HepG2 (cell line): ENCODE data around the gene INF2. TPM values are rescaled to one million over a fixed set of nuclear protein-coding genes. Genes with fewer than 3 reads are reported as not detected.

Source experiments
- BCL6 ChIP-seq: IDR thresholded peaks from 2 replicates; pipeline ENCODE4 v1.6.1; 2016; ENCODE audit warnings: missing genetic modification reagents, missing compliant biosample characterization
- GATAD2A ChIP-seq: IDR thresholded peaks from 2 replicates; pipeline ENCODE4 v1.6.1; 2016
- KMT2B ChIP-seq: IDR thresholded peaks from 2 replicates; pipeline ENCODE4 v1.6.1; 2016; ENCODE audit warnings: missing genetic modification reagents, missing compliant biosample characterization
- LBX2 ChIP-seq: sonication (generic); formaldehyde crosslinking; IDR thresholded peaks from 2 replicates; pipeline ENCODE4 v1.5.0; 2020; ENCODE audit warnings: missing genetic modification reagents, mild to moderate bottlenecking, borderline replicate concordance
- MATR3 ChIP-seq: sonication (generic); formaldehyde crosslinking; IDR thresholded peaks from 2 replicates; pipeline ENCODE4 v1.4.0; 2020; ENCODE audit warnings: missing genetic modification reagents
- PRDM10 ChIP-seq: sonication (generic); formaldehyde crosslinking; IDR thresholded peaks from 2 replicates; pipeline ENCODE4 v1.4.0; 2020; ENCODE audit warnings: low read depth, missing genetic modification reagents
- RCOR2 ChIP-seq: IDR thresholded peaks from 2 replicates; pipeline ENCODE4 v1.6.1; 2016; ENCODE audit warnings: missing biosample characterization, missing genetic modification reagents
- SP2 ChIP-seq: sonication (generic); formaldehyde crosslinking; IDR thresholded peaks from 2 replicates; pipeline ENCODE4 v1.5.1; 2020; ENCODE audit warnings: mild to moderate bottlenecking, missing genetic modification reagents
- SUZ12 ChIP-seq: fragments of 150-350 bp; IDR thresholded peaks from 2 replicates; pipeline ENCODE4 v1.6.1; 2014; ENCODE audit warnings: low read depth, low read length
- ZBTB3 ChIP-seq: sonication (generic); formaldehyde crosslinking; IDR thresholded peaks from 2 replicates; pipeline ENCODE4 v1.4.0; 2020; ENCODE audit warnings: low read depth, mild to moderate bottlenecking, moderate library complexity, missing genetic modification reagents, borderline replicate concordance
- ZNF224 ChIP-seq: sonication (generic); formaldehyde crosslinking; IDR thresholded peaks from 2 replicates; pipeline ENCODE4 v1.5.0; 2020; ENCODE audit warnings: mild to moderate bottlenecking, missing genetic modification reagents
- ZNF264 ChIP-seq: sonication (generic); formaldehyde crosslinking; IDR thresholded peaks from 2 replicates; pipeline ENCODE4 v1.4.0; 2020; ENCODE audit warnings: missing genetic modification reagents
- ZNF501 ChIP-seq: sonication (generic); formaldehyde crosslinking; IDR thresholded peaks from 2 replicates; pipeline ENCODE4 v1.5.1; 2020; ENCODE audit warnings: mild to moderate bottlenecking, moderate library complexity, missing genetic modification reagents
- ZNF547 ChIP-seq: sonication (generic); formaldehyde crosslinking; IDR thresholded peaks from 2 replicates; pipeline ENCODE4 v1.5.1; 2020; ENCODE audit warnings: mild to moderate bottlenecking, missing genetic modification reagents
- ZNF713 ChIP-seq: sonication (generic); formaldehyde crosslinking; IDR thresholded peaks from 2 replicates; pipeline ENCODE4 v1.4.0; 2020; ENCODE audit warnings: mild to moderate bottlenecking, missing genetic modification reagents
- ZNF724P ChIP-seq: sonication (generic); formaldehyde crosslinking; IDR thresholded peaks from 2 replicates; pipeline ENCODE4 v1.8.0; 2022; ENCODE audit warnings: missing genetic modification reagents, borderline replicate concordance
- ZNF790 ChIP-seq: sonication (generic); formaldehyde crosslinking; IDR thresholded peaks from 2 replicates; pipeline ENCODE4 v1.8.0; 2022; ENCODE audit warnings: missing genetic modification reagents, mild to moderate bottlenecking, borderline replicate concordance
- ZSCAN20 ChIP-seq: sonication (generic); formaldehyde crosslinking; IDR thresholded peaks from 2 replicates; pipeline ENCODE4 v1.4.0; 2020; ENCODE audit warnings: missing genetic modification reagents, mild to moderate bottlenecking, borderline replicate concordance
- polyA plus RNA-seq, 8 experiments: library from polyadenylated mRNA; depleted of rRNA in 3 of 8; stranded (reverse) in 7 of 8; unstranded in 1 of 8; fragments of >200 nt; fragmentation: Illumina TruSeq in 4 of 8; extraction: Trizol in 4 of 8; gene quantifications; 2 replicates each; pipeline versions ENCODE4 v1.2.1 to v1.2.3, GENCODE V29; 2011 to 2016; ENCODE audit warnings: low read depth in 4 of 8, missing spikeins in 1 of 8, mixed read lengths in 1 of 8; ENCODE audit not compliant: insufficient read depth in 1 of 8
- total RNA-seq, 5 experiments: library from RNA; depleted of rRNA; stranded (reverse); fragments of >200 nt; fragmentation: Illumina TruSeq; extraction: Trizol; gene quantifications; 2 replicates each; pipeline ENCODE4 v1.2.3, GENCODE V29; 2016; ENCODE audit warnings: low read depth in 1 of 5
- TF ChIP-seq, protein P1 (sequence below): sonication (generic); formaldehyde crosslinking; IDR thresholded peaks from 2 replicates; pipeline ENCODE4 v1.4.0; 2020; ENCODE audit warnings: missing genetic modification reagents, borderline replicate concordance
- TF ChIP-seq, protein P2 (sequence below): sonication (generic); formaldehyde crosslinking; IDR thresholded peaks from 2 replicates; pipeline ENCODE4 v1.8.0; 2022; ENCODE audit warnings: missing genetic modification reagents, mild to moderate bottlenecking, inconsistent platforms, borderline replicate concordance

Gene INF2
- total and polyA plus RNA-seq, 2 of the 13 experiments (the other 11 are each of a cell fraction or from before 2014, with no cell fraction given): 16.4 to 26.4 TPM

GRCh38 chr14:104689109-104689880, at the start of gene INF2 (continued):
- TF ChIP-seq ZBTB3 (CRISPR knock-in tag) (no peak), ZNF224 (CRISPR knock-in tag) (no peak), PRDM10 (CRISPR knock-in tag) (peak; percentile 95), ZNF264 (CRISPR knock-in tag) (0 out of 2 replicates have a peak, but pooled peaks have one; percentile 12), RCOR2 (CRISPR knock-in tag) (no peak), KMT2B (CRISPR knock-in tag) (no peak), ZNF547 (CRISPR knock-in tag) (no peak), ZNF501 (CRISPR knock-in tag) (no peak), LBX2 (CRISPR knock-in tag) (no peak), ZNF713 (CRISPR knock-in tag) (no peak), ZSCAN20 (CRISPR knock-in tag) (no peak), SUZ12 (no peak), MATR3 (CRISPR knock-in tag) (no peak), BCL6 (no peak), GATAD2A (no peak), ZNF724P (no peak), SP2 (CRISPR knock-in tag) (no peak), ZNF790 (CRISPR knock-in tag) (no peak)
- TF ChIP-seq, protein P1, sequence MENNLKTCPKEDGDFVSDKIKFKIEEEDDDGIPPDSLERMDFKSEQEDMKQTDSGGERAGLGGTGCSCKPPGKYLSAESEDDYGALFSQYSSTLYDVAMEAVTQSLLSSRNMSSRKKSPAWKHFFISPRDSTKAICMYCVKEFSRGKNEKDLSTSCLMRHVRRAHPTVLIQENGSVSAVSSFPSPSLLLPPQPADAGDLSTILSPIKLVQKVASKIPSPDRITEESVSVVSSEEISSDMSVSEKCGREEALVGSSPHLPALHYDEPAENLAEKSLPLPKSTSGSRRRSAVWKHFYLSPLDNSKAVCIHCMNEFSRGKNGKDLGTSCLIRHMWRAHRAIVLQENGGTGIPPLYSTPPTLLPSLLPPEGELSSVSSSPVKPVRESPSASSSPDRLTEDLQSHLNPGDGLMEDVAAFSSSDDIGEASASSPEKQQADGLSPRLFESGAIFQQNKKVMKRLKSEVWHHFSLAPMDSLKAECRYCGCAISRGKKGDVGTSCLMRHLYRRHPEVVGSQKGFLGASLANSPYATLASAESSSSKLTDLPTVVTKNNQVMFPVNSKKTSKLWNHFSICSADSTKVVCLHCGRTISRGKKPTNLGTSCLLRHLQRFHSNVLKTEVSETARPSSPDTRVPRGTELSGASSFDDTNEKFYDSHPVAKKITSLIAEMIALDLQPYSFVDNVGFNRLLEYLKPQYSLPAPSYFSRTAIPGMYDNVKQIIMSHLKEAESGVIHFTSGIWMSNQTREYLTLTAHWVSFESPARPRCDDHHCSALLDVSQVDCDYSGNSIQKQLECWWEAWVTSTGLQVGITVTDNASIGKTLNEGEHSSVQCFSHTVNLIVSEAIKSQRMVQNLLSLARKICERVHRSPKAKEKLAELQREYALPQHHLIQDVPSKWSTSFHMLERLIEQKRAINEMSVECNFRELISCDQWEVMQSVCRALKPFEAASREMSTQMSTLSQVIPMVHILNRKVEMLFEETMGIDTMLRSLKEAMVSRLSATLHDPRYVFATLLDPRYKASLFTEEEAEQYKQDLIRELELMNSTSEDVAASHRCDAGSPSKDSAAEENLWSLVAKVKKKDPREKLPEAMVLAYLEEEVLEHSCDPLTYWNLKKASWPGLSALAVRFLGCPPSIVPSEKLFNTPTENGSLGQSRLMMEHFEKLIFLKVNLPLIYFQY: no peak
- TF ChIP-seq, protein P2, sequence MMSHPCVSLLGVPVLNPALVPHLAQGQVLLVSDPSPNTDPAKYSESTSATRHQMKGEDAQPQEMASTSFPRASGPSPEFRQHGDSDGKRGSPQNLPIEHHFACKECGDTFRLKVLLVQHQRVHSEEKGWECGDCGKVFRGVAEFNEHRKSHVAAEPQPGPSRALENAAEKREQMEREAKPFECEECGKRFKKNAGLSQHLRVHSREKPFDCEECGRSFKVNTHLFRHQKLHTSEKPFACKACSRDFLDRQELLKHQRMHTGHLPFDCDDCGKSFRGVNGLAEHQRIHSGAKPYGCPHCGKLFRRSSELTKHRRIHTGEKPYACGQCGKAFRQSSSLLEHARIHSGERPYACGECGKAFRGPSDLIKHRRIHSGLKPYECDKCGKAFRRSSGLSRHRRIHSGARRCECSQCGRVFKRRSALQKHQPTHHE: peak; percentile 55; the same call in 1 of the 2 replicates
